HG02571 (cell line): ENCODE measurements around the gene FUT6.
"Not testable (repeated sequence)": the region's sequence is repeated elsewhere in the genome, so short reads cannot be mapped to it uniquely, and the experiment has no call there.

Experiments
- ATAC-seq: cut with Tn5 transposase; IDR thresholded peaks from one replicate; pipeline ENCODE4 v1.9.1; 2021; ENCODE audit warnings: mild to moderate bottlenecking, moderate library complexity; ENCODE audit not compliant: unreplicated experiment

Gene FUT6

GRCh38 chr19:5839065-5840017 lies at the start of gene FUT6:
Gene FUT6, minus strand, starts transcription at chr19:5839702. Its CDS starts 7,135 bp downstream, at chr19:5832567.
- ATAC-seq, result no peak

GRCh38 chr19:5884065-5884811 lies 44.7 kb upstream of the FUT6 start:
- not testable (repeated sequence) for ATAC-seq

- ATAC-seq, result not testable (repeated sequence)
Observed at GRCh38 chr19:5883157-5883873, 43.8 kb upstream of the FUT6 start.

GRCh38 chr19:5882421-5882968 lies 43.0 kb upstream of the FUT6 start:
- no peak for ATAC-seq

- ATAC-seq, result no peak
Observed at GRCh38 chr19:5881543-5882299, 42.2 kb upstream of the FUT6 start.

DNA sequence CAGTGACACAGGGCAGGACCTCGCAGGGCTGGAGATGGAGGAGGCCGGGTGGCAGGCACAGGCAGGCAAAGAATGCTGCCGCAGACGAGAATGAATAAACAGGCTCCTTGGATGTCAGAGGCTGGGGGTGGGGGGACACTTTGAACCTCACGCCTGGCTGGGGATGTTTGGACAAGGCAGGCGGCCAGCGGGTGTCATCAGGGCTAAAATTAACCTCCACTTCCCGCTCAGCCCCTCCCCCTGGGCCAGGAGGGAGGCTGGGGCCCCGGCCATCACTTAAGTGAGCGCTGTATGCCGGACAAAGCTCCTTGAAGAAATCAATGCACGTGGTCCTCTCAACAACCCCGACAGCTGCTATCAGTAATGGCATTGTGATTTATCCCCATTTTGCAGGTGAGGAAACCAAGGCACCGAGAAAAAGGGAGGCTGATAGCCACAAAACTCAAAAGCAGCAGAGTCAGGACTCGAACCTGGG lies 41.1 kb upstream of the FUT6 start:
- no peak for ATAC-seq

- ATAC-seq, result no peak
Observed at GRCh38 chr19:5880196-5880595, 40.7 kb upstream of the FUT6 start.

GRCh38 chr19:5877882-5878281 lies 38.4 kb upstream of the FUT6 start:
- ATAC-seq, result no peak

GRCh38 chr19:5877427-5877826 lies 37.9 kb upstream of the FUT6 start:
- ATAC-seq, result no peak

DNA sequence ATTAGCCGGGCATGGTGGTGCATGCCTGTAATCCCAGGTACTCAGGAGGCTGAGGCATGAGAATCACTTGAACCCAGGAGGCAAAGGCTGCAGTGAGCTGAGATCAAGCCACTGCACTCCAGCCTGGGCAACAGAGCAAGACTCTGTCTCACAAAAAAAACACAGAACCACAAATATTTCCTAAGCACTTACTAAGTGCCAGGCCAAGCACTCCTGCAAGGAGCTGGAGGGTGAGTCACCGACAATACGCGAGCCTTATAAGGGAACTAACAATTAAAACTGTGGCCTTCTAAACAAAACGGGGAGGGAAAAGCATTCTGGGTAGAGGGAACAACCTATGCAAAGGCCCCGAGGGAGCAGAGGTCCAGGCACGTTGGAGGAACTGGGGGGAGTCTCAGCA lies 35.0 kb upstream of the FUT6 start:
- ATAC-seq, result not testable (repeated sequence)

- no peak for ATAC-seq
Observed at GRCh38 chr19:5873617-5874199, 34.2 kb upstream of the FUT6 start.

DNA sequence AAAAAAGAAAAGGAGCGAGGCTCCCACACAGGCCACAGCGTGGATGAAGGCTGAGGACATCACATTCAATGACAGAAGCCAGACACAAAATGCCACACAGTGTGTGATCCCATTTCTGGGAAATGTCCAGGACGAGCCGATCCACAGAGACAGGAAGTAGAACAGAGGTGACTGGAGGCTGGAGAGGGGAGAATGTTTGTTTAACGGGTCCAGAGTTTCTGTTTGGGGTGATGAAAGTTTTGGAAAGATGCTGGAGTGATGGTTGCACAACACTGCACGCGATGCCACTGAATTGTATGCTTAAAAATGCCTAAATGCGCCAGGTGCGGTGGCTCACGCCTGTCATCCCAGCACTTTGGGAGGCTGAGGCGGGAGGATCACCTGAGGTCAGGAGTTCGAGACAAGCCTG lies 31.5 kb upstream of the FUT6 start:
- no peak for ATAC-seq

DNA sequence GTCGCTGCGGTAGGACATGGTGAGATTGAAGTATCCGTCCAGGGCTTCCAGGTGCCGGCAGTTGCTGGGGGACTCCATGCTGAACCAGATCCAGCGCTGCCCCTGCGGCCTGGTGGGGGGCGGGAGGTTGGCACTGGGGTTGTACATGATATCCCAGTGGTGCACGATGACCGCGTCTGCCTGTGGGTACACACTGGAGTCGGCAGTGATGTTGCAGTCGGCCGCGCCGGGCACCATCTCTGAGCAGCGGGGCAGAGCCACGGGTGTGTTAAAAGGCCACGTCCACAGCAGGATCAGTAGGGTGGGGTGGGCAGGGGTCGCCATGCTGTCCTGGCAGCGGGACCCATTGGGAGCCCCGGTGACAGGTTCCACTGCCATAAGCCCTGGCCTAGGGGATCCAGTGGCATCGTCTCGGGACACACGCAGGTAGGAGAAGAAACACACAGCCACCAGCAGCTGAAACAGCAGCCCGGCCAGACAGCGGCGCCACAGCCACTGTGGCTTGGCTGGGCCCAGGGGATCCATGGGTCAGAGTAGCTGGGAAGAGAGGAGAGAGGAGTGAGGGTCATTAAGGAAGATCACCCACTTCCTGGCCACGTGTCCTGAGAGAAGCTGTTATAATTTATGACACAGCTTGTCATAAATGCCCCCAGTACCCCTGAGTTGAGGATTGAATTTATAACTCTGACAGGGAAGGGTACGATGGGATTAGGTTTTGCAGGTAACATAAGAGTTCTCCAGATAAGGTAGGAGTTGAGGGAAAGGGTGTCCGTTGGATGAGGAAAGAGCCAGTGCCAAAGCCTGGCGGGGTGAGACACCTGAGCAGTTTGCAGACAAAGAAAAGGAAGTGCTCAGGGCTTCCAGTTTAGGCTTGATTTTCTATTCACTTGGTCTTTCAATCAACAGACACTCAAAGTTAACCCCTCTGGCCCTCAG lies 28.0 kb upstream of the FUT6 start:
- no peak for ATAC-seq

DNA sequence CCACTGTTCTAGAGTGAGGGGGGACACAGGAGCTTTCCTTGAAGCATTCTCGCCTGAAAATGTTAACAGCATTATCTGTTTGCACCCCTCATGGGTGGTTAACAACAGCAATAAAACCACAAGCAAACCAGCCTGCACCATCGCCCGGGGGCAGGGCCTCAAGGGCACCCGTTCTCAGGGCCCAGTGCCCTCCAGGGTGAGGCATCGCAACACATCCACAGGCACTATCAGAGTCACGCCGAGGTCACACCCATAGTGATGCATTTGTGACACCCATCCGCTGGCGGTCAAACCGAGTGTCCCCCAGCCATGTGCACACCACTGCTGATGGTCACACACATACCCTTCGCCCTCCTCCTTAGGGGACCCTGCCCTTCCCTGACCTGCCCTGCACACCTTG lies 26.3 kb upstream of the FUT6 start:
- no peak for ATAC-seq

DNA sequence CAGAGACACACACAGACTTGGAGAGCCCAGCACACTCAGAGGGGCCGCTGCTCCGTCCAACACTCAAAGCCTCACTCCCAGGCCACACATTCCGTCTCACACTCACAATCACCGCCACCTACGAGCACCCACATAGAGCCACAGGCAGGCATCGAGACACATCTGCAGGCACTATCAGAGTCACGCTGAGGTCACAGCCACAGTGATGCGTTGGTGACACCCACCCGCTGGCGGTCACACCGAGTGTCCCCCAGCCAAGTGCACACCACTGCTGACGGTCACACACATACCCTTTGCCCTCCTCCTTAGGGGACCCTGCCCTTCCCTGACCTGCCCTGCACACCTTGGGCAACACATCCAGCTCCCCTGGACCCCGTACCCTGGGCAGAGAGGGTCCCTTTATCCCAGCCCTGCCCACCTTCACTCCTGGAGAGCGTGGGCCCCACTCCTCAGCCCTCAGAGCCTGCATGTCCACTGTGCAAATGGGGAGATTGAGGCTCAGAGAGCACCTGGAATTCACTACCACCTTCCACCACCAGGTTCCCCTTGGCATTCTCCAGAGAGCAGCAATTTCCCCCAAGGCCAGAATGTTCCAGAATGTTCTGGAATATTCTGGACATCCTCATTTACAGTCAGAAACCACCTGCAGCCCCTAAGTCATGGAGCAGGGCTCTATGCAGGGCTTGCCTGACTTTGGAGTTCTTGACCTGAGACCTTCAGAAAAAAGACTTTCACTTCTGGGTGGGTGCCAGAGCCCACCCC lies 25.4 kb upstream of the FUT6 start:
- ATAC-seq, result no peak

DNA sequence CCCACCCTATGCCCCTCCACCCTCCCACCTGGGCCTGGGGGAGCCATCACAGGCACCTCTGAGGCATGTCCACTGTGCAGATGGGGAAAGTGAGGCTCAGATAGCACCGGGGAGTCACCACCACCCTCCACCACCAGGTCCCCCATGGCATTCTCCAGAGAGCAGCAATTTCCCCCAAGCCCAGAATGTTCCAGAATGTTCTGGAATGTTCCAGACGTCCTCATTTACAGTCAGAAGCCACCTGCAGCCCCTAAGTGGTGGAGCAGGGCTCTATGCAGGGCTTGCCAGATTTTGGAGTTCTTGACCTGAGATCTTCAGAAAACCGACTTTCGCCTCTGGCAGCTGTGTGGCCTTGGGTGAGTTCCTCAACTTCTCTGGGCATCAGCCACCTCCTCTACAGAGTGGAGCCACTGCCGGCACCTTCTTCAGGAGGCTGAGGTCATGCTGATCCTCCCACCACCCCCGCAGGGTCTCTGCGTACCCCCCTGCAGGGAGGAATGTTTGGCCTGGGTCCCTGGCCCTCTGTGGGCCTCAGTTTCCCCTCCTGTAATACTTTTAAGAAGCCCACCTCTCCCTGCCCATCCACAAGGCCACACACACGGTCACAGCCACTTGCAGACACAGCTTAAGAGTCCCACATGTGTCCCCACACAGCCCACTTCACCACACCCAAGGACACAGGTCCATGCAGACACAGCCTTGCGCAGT lies 24.7 kb upstream of the FUT6 start:
- no peak for ATAC-seq

- ATAC-seq, result no peak
Observed at GRCh38 chr19:5863030-5863665, 23.6 kb upstream of the FUT6 start.
